Hepatocyte (in vitro differentiated cells): ENCODE data around the gene PTPRD. TPM values are rescaled to one million over a fixed set of nuclear protein-coding genes. Genes with fewer than 3 reads are reported as not detected.

Experiments used
- DNase-seq: peaks from one replicate; pipeline ENCODE4 v3.0.0-alpha.2; 2016; ENCODE audit warnings: low spot score
- H2AFZ ChIP-seq: fragments of 200-600 bp; sonication (generic); 2 replicates; pipeline ENCODE4 v1.6.0; 2016; ENCODE audit warnings: antibody characterized with exemption, mild to moderate bottlenecking
- H3K27ac ChIP-seq: fragments of 200-600 bp; sonication (generic); 2 replicates; pipeline ENCODE4 v1.5.1; 2016; ENCODE audit warnings: mild to moderate bottlenecking
- H3K27me3 ChIP-seq: fragments of 200-600 bp; sonication (generic); 2 replicates; pipeline ENCODE4 v1.6.1; 2016
- H3K36me3 ChIP-seq: fragments of 200-600 bp; sonication (generic); replicated peaks from 2 replicates; pipeline ENCODE4 v1.5.1; 2016; ENCODE audit warnings: low read depth; ENCODE audit not compliant: insufficient read depth
- H3K4me1 ChIP-seq: fragments of 200-600 bp; sonication (generic); 2 replicates; pipeline ENCODE4 v1.5.1; 2016; ENCODE audit warnings: mild to moderate bottlenecking, moderate library complexity; ENCODE audit not compliant: insufficient read depth
- H3K4me2 ChIP-seq: fragments of 200-600 bp; sonication (generic); 2 replicates; pipeline ENCODE4 v1.6.0; 2016
- H3K4me3 ChIP-seq: fragments of 200-600 bp; sonication (generic); 2 replicates; pipeline ENCODE4 v1.5.1; 2016; ENCODE audit warnings: mild to moderate bottlenecking
- H3K79me2 ChIP-seq: fragments of 200-600 bp; sonication (generic); 2 replicates; pipeline ENCODE4 v1.6.0; 2017; ENCODE audit warnings: mild to moderate bottlenecking
- H3K9me2 ChIP-seq: fragments of 200-600 bp; sonication (generic); replicated peaks from 2 replicates; pipeline ENCODE4 v1.6.0; 2017; ENCODE audit warnings: mild to moderate bottlenecking; ENCODE audit not compliant: insufficient read depth
- H3K9me3 ChIP-seq: fragments of 200-600 bp; sonication (generic); 2 replicates; pipeline ENCODE4 v1.5.1; 2016; ENCODE audit warnings: low read depth, mild to moderate bottlenecking
- H4K20me1 ChIP-seq: fragments of 200-600 bp; sonication (generic); 2 replicates; pipeline ENCODE4 v1.6.0; 2016; ENCODE audit warnings: mild to moderate bottlenecking; ENCODE audit not compliant: insufficient read depth, poor library complexity, severe bottlenecking
- EZH2 ChIP-seq: fragments of 200-600 bp; sonication (generic); IDR thresholded peaks from 2 replicates; pipeline ENCODE4 v1.6.1; 2016; ENCODE audit warnings: antibody characterized with exemption, mild to moderate bottlenecking, borderline replicate concordance
- EZH2phosphoT487 ChIP-seq: fragments of 200-600 bp; sonication (generic); IDR thresholded peaks from one replicate; pipeline ENCODE4 v1.6.1; 2018; ENCODE audit warnings: antibody characterized with exemption, mild to moderate bottlenecking, low read depth, moderate library complexity; ENCODE audit not compliant: unreplicated experiment, severe bottlenecking
- WGBS: methylation state at CpG from one replicate; pipeline ENCODE4 v1.1.6; 2016; ENCODE audit warnings: low lambda C conversion rate; ENCODE audit errors: missing lambda C conversion rate; 5-methylcytosine and 5-hydroxymethylcytosine counted together
- polyA plus RNA-seq: library from polyadenylated mRNA; unstranded; fragments of >200 nt; fragmentation: Nextera tagmentation; extraction: Ambion mirVana; gene quantifications from 2 replicates; pipeline ENCODE4 v1.2.1, GENCODE V29; 2016
- total RNA-seq: library from RNA; depleted of rRNA; stranded (reverse); fragments of >200 nt; gene quantifications from 2 replicates; pipeline ENCODE4 v1.2.3, GENCODE V29; 2014
- TF ChIP-seq, protein P1 (sequence below): fragments of 200-600 bp; sonication (generic); IDR thresholded peaks from 2 replicates; pipeline ENCODE4 v1.5.1; 2016; ENCODE audit warnings: antibody characterized with exemption, mild to moderate bottlenecking; ENCODE audit not compliant: poor library complexity

The PTPRD gene
- total and polyA plus RNA-seq, 2 experiments from 2014 or later: 6.5 to 77.6 TPM

- Histone ChIP-seq H3K27me3 (no peaks in the 10 kb centered on the region), H3K9me3 (no peaks in the 10 kb centered on the region), H3K27ac (no peak overlapping the region), H2AFZ (no peak overlapping the region), H3K4me1 (no peaks in the 10 kb centered on the region), H4K20me1 (no peaks in the 10 kb centered on the region), H3K9me2 (no peaks in the 10 kb centered on the region), H3K79me2 (no peaks in the 10 kb centered on the region), H3K4me2 (no peak overlapping the region), H3K4me3 (no peak overlapping the region), H3K36me3 (no peaks in the 10 kb centered on the region)
- DNase-seq: no peak
- 88% methylated on average over 3 of the region's 3 CpGs for WGBS
- TF ChIP-seq EZH2phosphoT487: no peak
- TF ChIP-seq EZH2: no peak
Measured at GRCh38 chr9:8297047-8297446, 2315.8 kb downstream of the PTPRD start.

- Histone ChIP-seq H4K20me1 (no peaks in the 10 kb centered on the region), H2AFZ (no peak overlapping the region), H3K27me3 (no peaks in the 10 kb centered on the region), H3K4me1 (peaks cover 6% of the 10 kb centered on the region), H3K79me2 (no peaks in the 10 kb centered on the region), H3K9me2 (no peaks in the 10 kb centered on the region), H3K4me2 (no peak overlapping the region), H3K4me3 (no peak overlapping the region), H3K36me3 (no peaks in the 10 kb centered on the region), H3K27ac (no peak overlapping the region), H3K9me3 (no peaks in the 10 kb centered on the region)
- no peak for TF ChIP-seq EZH2
- WGBS: 94% methylated on average over 4 of the region's 4 CpGs
- DNase-seq: no peak
Measured at GRCh38 chr9:8292657-8293056, 2320.1 kb downstream of the PTPRD start.

DNA sequence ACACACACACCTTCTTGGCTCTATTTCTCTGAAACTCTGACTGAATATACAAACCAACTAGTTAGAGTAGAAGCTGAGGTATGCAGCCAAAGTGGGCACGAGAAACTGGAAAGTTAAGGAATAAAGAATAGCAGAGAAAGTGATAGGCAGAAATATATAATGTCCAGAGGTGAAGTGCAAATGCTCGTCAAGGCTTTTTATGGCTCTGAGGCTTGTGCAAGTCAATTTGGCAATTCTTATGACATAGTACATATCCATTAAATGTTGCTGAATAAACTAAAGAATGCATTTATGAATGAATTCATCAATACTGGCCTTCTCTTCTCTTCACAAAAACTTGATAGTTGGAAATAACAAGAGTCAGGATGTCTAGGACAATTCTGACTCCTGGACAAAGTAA lies 2323.1 kb downstream of the PTPRD start:
- Histone ChIP-seq H3K79me2 (no peaks in the 10 kb centered on the region), H3K27ac (no peak overlapping the region), H3K4me3 (no peak overlapping the region), H3K27me3 (no peaks in the 10 kb centered on the region), H2AFZ (no peak overlapping the region), H4K20me1 (no peaks in the 10 kb centered on the region), H3K9me3 (no peaks in the 10 kb centered on the region), H3K4me1 (peaks cover 6% of the 10 kb centered on the region), H3K9me2 (no peaks in the 10 kb centered on the region), H3K36me3 (no peaks in the 10 kb centered on the region), H3K4me2 (no peak overlapping the region)
- no peak for TF ChIP-seq EZH2phosphoT487
- DNase-seq: no peak
- WGBS: 72% methylated on average over 2 of the region's 2 CpGs

DNA sequence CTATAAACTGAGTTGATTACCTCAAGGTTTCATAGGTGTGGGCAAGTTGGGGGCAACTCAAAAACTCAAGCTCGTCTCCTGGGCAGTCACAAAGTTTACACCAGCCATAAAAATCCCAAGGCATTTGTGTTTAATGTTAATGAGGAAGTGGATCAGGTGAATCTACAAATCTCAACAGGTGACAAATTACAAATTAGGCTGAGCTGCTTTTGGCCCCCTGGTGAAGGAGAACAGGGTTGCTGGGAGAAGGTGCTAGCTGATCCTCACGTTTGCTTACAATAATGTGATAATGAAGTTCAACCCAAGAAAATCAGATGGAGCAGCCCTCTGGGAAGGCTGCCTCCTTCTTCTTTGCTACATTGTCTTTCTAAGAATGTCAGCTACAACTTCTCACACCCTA lies 2324.8 kb downstream of the PTPRD start:
- no peak for TF ChIP-seq EZH2phosphoT487
- TF ChIP-seq, protein P1, sequence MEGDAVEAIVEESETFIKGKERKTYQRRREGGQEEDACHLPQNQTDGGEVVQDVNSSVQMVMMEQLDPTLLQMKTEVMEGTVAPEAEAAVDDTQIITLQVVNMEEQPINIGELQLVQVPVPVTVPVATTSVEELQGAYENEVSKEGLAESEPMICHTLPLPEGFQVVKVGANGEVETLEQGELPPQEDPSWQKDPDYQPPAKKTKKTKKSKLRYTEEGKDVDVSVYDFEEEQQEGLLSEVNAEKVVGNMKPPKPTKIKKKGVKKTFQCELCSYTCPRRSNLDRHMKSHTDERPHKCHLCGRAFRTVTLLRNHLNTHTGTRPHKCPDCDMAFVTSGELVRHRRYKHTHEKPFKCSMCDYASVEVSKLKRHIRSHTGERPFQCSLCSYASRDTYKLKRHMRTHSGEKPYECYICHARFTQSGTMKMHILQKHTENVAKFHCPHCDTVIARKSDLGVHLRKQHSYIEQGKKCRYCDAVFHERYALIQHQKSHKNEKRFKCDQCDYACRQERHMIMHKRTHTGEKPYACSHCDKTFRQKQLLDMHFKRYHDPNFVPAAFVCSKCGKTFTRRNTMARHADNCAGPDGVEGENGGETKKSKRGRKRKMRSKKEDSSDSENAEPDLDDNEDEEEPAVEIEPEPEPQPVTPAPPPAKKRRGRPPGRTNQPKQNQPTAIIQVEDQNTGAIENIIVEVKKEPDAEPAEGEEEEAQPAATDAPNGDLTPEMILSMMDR: no peak
- no peak for TF ChIP-seq EZH2
- 44% methylated on average over 2 of the region's 2 CpGs for WGBS

GRCh38 chr9:8287501-8287900 lies 2325.3 kb downstream of the PTPRD start:
- Histone ChIP-seq H3K4me1 (peaks cover 6% of the 10 kb centered on the region), H4K20me1 (no peaks in the 10 kb centered on the region), H3K4me3 (no peak overlapping the region), H3K36me3 (no peaks in the 10 kb centered on the region), H3K9me3 (no peaks in the 10 kb centered on the region), H3K9me2 (no peaks in the 10 kb centered on the region), H3K79me2 (no peaks in the 10 kb centered on the region), H3K4me2 (peak overlapping the region; percentile 33), H3K27ac (peak overlapping the region; percentile 73), H3K27me3 (no peaks in the 10 kb centered on the region), H2AFZ (no peak overlapping the region)
- TF ChIP-seq EZH2 (no peak), EZH2phosphoT487 (no peak)
- TF ChIP-seq, protein P1: no peak
- DNase-seq: peak; percentile 57
- 52% methylated on average over 2 of the region's 2 CpGs for WGBS

More for the DNA sequence above, 2324.8 kb downstream of the PTPRD start:
- Histone ChIP-seq H3K79me2 (no peaks in the 10 kb centered on the region), H2AFZ (no peak overlapping the region), H3K4me3 (no peak overlapping the region), H3K36me3 (no peaks in the 10 kb centered on the region), H3K9me3 (no peaks in the 10 kb centered on the region), H3K4me2 (peak overlapping the region; percentile 33), H3K4me1 (peaks cover 6% of the 10 kb centered on the region), H3K27ac (peak overlapping the region; percentile 73), H3K9me2 (no peaks in the 10 kb centered on the region), H4K20me1 (no peaks in the 10 kb centered on the region), H3K27me3 (no peaks in the 10 kb centered on the region)
- DNase-seq: no peak
